ENCODE measurements around the gene PPP1R1A. TPM values are rescaled to one million over a fixed set of nuclear protein-coding genes. Genes with fewer than 3 reads are reported as not detected.

The PPP1R1A gene
- total and polyA plus RNA-seq, 2 experiments from 2014 or later, result 14.0 to 43.2 TPM

- Histone ChIP-seq H3K27me3 (peaks cover 66% of the 10 kb centered on the region), H3K36me3 (replicated peaks; ENCODE audit: insufficient read depth, low read depth) (no peaks in the 10 kb centered on the region), H3K4me1 (ENCODE audit: insufficient read depth) (no peaks in the 10 kb centered on the region), H4K20me1 (ENCODE audit: insufficient read depth, poor library complexity, severe bottlenecking) (no peaks in the 10 kb centered on the region), H3K79me2 (no peaks in the 10 kb centered on the region), H3K9me3 (ENCODE audit: low read depth) (no peaks in the 10 kb centered on the region), H2AFZ (no peak overlapping the region), H3K4me2 (no peak overlapping the region), H3K4me3 (no peak overlapping the region), H3K27ac (no peak overlapping the region), H3K9me2 (replicated peaks; ENCODE audit: insufficient read depth) (no peaks in the 10 kb centered on the region)
- WGBS (ENCODE audit: low lambda C conversion rate, missing lambda C conversion rate), result 89% methylated on average over 1 of the region's 1 CpG
- no peak for TF ChIP-seq EZH2 (IDR thresholded peaks at IDR 0.05; ENCODE audit: borderline replicate concordance)
- TF ChIP-seq CTCF (IDR thresholded peaks at IDR 0.05; ENCODE audit: poor library complexity), result no peak
- no peak for TF ChIP-seq EZH2phosphoT487 (IDR thresholded peaks at IDR 0.05; ENCODE audit: low read depth, severe bottlenecking, unreplicated experiment)
- no peak for DNase-seq (ENCODE audit: low spot score)
These were observed 29.7 kb downstream of the PPP1R1A start for GRCh38 chr12:54558759-54559158.

- no peak overlapping the region for H2AFZ ChIP-seq
- TF ChIP-seq EZH2phosphoT487 (IDR thresholded peaks at IDR 0.05; ENCODE audit: low read depth, severe bottlenecking, unreplicated experiment) (no peak), CTCF (IDR thresholded peaks at IDR 0.05; ENCODE audit: poor library complexity) (no peak), EZH2 (IDR thresholded peaks at IDR 0.05; ENCODE audit: borderline replicate concordance) (no peak)
- 71% methylated on average over 5 of the region's 5 CpGs for WGBS (ENCODE audit: low lambda C conversion rate, missing lambda C conversion rate)
These were observed 30.1 kb downstream of the PPP1R1A start for GRCh38 chr12:54558311-54558710.

GRCh38 chr12:54555670-54556257 lies 32.7 kb downstream of the PPP1R1A start:
- H3K4me2 ChIP-seq, result no peak overlapping the region
- H3K4me3 ChIP-seq, result no peak overlapping the region
- no peak for DNase-seq (ENCODE audit: low spot score)
- H3K79me2 ChIP-seq, result no peaks in the 10 kb centered on the region
- TF ChIP-seq EZH2 (IDR thresholded peaks at IDR 0.05; ENCODE audit: borderline replicate concordance) (no peak), CTCF (IDR thresholded peaks at IDR 0.05; ENCODE audit: poor library complexity) (no peak), EZH2phosphoT487 (IDR thresholded peaks at IDR 0.05; ENCODE audit: low read depth, severe bottlenecking, unreplicated experiment) (no peak)
- no peaks in the 10 kb centered on the region for H3K36me3 ChIP-seq (replicated peaks; ENCODE audit: insufficient read depth, low read depth)
- H2AFZ ChIP-seq, result no peak overlapping the region
- H3K27ac ChIP-seq, result no peak overlapping the region
- no peaks in the 10 kb centered on the region for H3K9me3 ChIP-seq (ENCODE audit: low read depth)
- 64% methylated on average over 6 of the region's 6 CpGs for WGBS (ENCODE audit: low lambda C conversion rate, missing lambda C conversion rate)
- H3K27me3 ChIP-seq, result peaks cover 84% of the 10 kb centered on the region
- no peaks in the 10 kb centered on the region for H4K20me1 ChIP-seq (ENCODE audit: insufficient read depth, poor library complexity, severe bottlenecking)
- no peaks in the 10 kb centered on the region for H3K9me2 ChIP-seq (replicated peaks; ENCODE audit: insufficient read depth)
- H3K4me1 ChIP-seq (ENCODE audit: insufficient read depth), result no peaks in the 10 kb centered on the region

More at GRCh38 chr12:54558311-54558710, 30.1 kb downstream of the PPP1R1A start:
- no peaks in the 10 kb centered on the region for H3K9me2 ChIP-seq (replicated peaks; ENCODE audit: insufficient read depth)
- H3K4me3 ChIP-seq, result no peak overlapping the region
- no peaks in the 10 kb centered on the region for H3K9me3 ChIP-seq (ENCODE audit: low read depth)
- no peak for DNase-seq (ENCODE audit: low spot score)
- H3K27ac ChIP-seq, result no peak overlapping the region
- H3K36me3 ChIP-seq (replicated peaks; ENCODE audit: insufficient read depth, low read depth), result no peaks in the 10 kb centered on the region
- no peaks in the 10 kb centered on the region for H3K4me1 ChIP-seq (ENCODE audit: insufficient read depth)
- H3K27me3 ChIP-seq, result peaks cover 71% of the 10 kb centered on the region
- no peaks in the 10 kb centered on the region for H3K79me2 ChIP-seq
- H3K4me2 ChIP-seq, result no peak overlapping the region
- no peaks in the 10 kb centered on the region for H4K20me1 ChIP-seq (ENCODE audit: insufficient read depth, poor library complexity, severe bottlenecking)

All from hepatocyte (in vitro differentiated cells).